GM23338 (cell line): Measurements from ENCODE around the gene LSM3. TPM values are rescaled to one million over a fixed set of nuclear protein-coding genes. Genes with fewer than 3 reads are reported as not detected.
A peak's percentile ranks its signal among the peaks of the same experiment; 100 is the strongest.

Experiments used
- ATAC-seq: fragments of 200-7000 bp; cut with Tn5 transposase; 3 replicates; pipeline ENCODE4 v1.9.1; 2020
- DNase-seq: peaks from one replicate; pipeline ENCODE4 v3.0.0-alpha.2; 2015; ENCODE audit warnings: low spot score
- H2AFZ ChIP-seq: fragments of 200-600 bp; sonication (generic); 2 replicates; pipeline ENCODE4 v1.8.0; 2016; ENCODE audit warnings: antibody characterized with exemption, mild to moderate bottlenecking, moderate library complexity
- H3F3A ChIP-seq: fragments of 200-600 bp; sonication (generic); replicated peaks from 2 replicates; pipeline ENCODE4 v1.8.0; 2017; ENCODE audit warnings: antibody characterized with exemption, mixed run types, low read depth
- H3K27ac ChIP-seq: fragments of 200-600 bp; sonication (generic); 2 replicates; pipeline ENCODE4 v1.6.1; 2016; ENCODE audit warnings: low read depth
- H3K27me3 ChIP-seq: fragments of 200-600 bp; sonication (generic); 2 replicates; pipeline ENCODE4 v1.8.0; 2016; ENCODE audit warnings: mild to moderate bottlenecking, mixed run types, moderate library complexity; ENCODE audit not compliant: insufficient read depth
- H3K36me3 ChIP-seq: fragments of 200-600 bp; sonication (generic); 2 replicates; pipeline ENCODE4 v1.8.0; 2016; ENCODE audit warnings: mild to moderate bottlenecking; ENCODE audit not compliant: insufficient read depth
- H3K4me1 ChIP-seq: fragments of 200-600 bp; sonication (generic); 2 replicates; pipeline ENCODE4 v1.8.0; 2016; ENCODE audit warnings: mild to moderate bottlenecking, moderate library complexity; ENCODE audit not compliant: insufficient read depth
- H3K4me2 ChIP-seq: fragments of 200-600 bp; sonication (generic); 2 replicates; pipeline ENCODE4 v1.7.1; 2017; ENCODE audit warnings: mixed run types
- H3K4me3 ChIP-seq: fragments of 200-600 bp; sonication (generic); 2 replicates; pipeline ENCODE4 v1.6.1; 2016; ENCODE audit warnings: mixed run types
- H3K79me2 ChIP-seq: fragments of 200-600 bp; sonication (generic); replicated peaks from 2 replicates; pipeline ENCODE4 v1.8.0; 2017; ENCODE audit warnings: mild to moderate bottlenecking; ENCODE audit not compliant: insufficient read depth
- H3K9me2 ChIP-seq: fragments of 200-600 bp; sonication (generic); 2 replicates; pipeline ENCODE4 v1.8.0; 2017; ENCODE audit not compliant: insufficient read depth
- H4K20me1 ChIP-seq: fragments of 200-600 bp; sonication (generic); replicated peaks from 2 replicates; pipeline ENCODE4 v1.8.0; 2017; ENCODE audit warnings: mild to moderate bottlenecking; ENCODE audit not compliant: insufficient read depth
- H3K27ac Mint-ChIP-seq: 2 replicates; pipeline ENCODE4 v1.8.0; 2020; ENCODE audit warnings: inconsistent platforms, mild to moderate bottlenecking, moderate library complexity, mixed read lengths
- H3K27me3 Mint-ChIP-seq: 3 replicates; pipeline ENCODE4 v1.8.0; 2022; ENCODE audit warnings: low read depth, mild to moderate bottlenecking, moderate library complexity, mixed read lengths, inconsistent platforms; ENCODE audit not compliant: insufficient read depth, poor library complexity
- H3K36me3 Mint-ChIP-seq: 3 replicates; pipeline ENCODE4 v1.8.0; 2021; ENCODE audit warnings: low read depth, mild to moderate bottlenecking, inconsistent platforms, moderate library complexity, mixed read lengths
- H3K4me1 Mint-ChIP-seq: 3 replicates; pipeline ENCODE4 v1.8.0; 2020; ENCODE audit warnings: mild to moderate bottlenecking, inconsistent platforms, mixed read lengths
- H3K4me3 Mint-ChIP-seq: 3 replicates; pipeline ENCODE4 v1.8.0; 2021; ENCODE audit warnings: moderate library complexity, mild to moderate bottlenecking, inconsistent platforms, mixed read lengths
- H3K9me3 Mint-ChIP-seq: 3 replicates; pipeline ENCODE4 v1.8.0; 2020; ENCODE audit warnings: moderate library complexity, mild to moderate bottlenecking, inconsistent platforms, mixed read lengths
- CREB1 ChIP-seq: fragments of 250-450 bp; sonication (Bioruptor Pico); IDR thresholded peaks from 2 replicates; pipeline ENCODE4 v1.5.0; 2020; ENCODE audit warnings: low read depth, mild to moderate bottlenecking, moderate library complexity
- CTCF ChIP-seq, 2 experiments: fragments of 200-600 bp in 1 of 2; sonication (generic) in 1 of 2; conservative IDR thresholded peaks; 2 replicates each; pipeline versions ENCODE4 v1.5.1 to v1.6.1; 2016 to 2017; ENCODE audit warnings: antibody characterized with exemption in 2 of 2, low read depth in 2 of 2, mild to moderate bottlenecking in 2 of 2, moderate library complexity in 1 of 2
- ETS1 ChIP-seq: IDR thresholded peaks from 2 replicates; pipeline ENCODE4 v1.6.1; 2016; ENCODE audit warnings: antibody characterized with exemption
- EZH2 ChIP-seq: fragments of 200-600 bp; sonication (generic); IDR thresholded peaks from one replicate; pipeline ENCODE4 v1.8.0; 2017; ENCODE audit warnings: antibody characterized with exemption, mild to moderate bottlenecking, low read depth; ENCODE audit not compliant: unreplicated experiment
- EZH2phosphoT487 ChIP-seq: fragments of 200-600 bp; sonication (generic); IDR thresholded peaks from one replicate; pipeline ENCODE4 v1.8.1; 2018; ENCODE audit warnings: antibody characterized with exemption; ENCODE audit not compliant: unreplicated experiment
- JUNB ChIP-seq: IDR thresholded peaks from one replicate; pipeline ENCODE4 v1.6.1; 2016; ENCODE audit warnings: antibody characterized with exemption; ENCODE audit not compliant: unreplicated experiment
- NANOG ChIP-seq: IDR thresholded peaks from 2 replicates; pipeline ENCODE4 v1.6.1; 2016; ENCODE audit warnings: antibody characterized with exemption, borderline replicate concordance
- POLR2AphosphoS5 ChIP-seq: IDR thresholded peaks from 2 replicates; pipeline ENCODE4 v1.6.1; 2016; ENCODE audit warnings: antibody characterized with exemption, low read depth
- REST ChIP-seq: IDR thresholded peaks from one replicate; pipeline ENCODE4 v1.6.1; 2018; ENCODE audit warnings: antibody characterized with exemption; ENCODE audit not compliant: unreplicated experiment
- STAT1 ChIP-seq: IDR thresholded peaks from one replicate; pipeline ENCODE4 v1.6.1; 2016; ENCODE audit warnings: antibody characterized with exemption; ENCODE audit not compliant: unreplicated experiment
- ZNF114 ChIP-seq: fragments of 250-450 bp; sonication (Bioruptor Pico); IDR thresholded peaks from 2 replicates; pipeline ENCODE4 v1.5.0; 2020; ENCODE audit warnings: mild to moderate bottlenecking, moderate library complexity
- ZNF331 ChIP-seq: fragments of 250-450 bp; sonication (Bioruptor Pico); IDR thresholded peaks from 2 replicates; pipeline ENCODE4 v1.5.0; 2020; ENCODE audit warnings: low read depth, mild to moderate bottlenecking, moderate library complexity
- ZNF462 ChIP-seq: fragments of 250-450 bp; sonication (Bioruptor Pico); IDR thresholded peaks from 2 replicates; pipeline ENCODE4 v1.5.0; 2020; ENCODE audit warnings: mild to moderate bottlenecking, moderate library complexity
- polyA plus RNA-seq: library from polyadenylated mRNA; unstranded; fragments of >200 nt; fragmentation: Nextera tagmentation; extraction: Ambion mirVana; gene quantifications from 2 replicates; pipeline ENCODE4 v1.2.1, GENCODE V29; 2016
- total RNA-seq: library from RNA; depleted of rRNA; stranded (reverse); fragments of >200 nt; shearing (Covaris generic); gene quantifications from 2 replicates; pipeline ENCODE4 v1.2.3, GENCODE V29; 2014

Gene LSM3
- total and polyA plus RNA-seq, 2 experiments from 2014 or later, result 20.1 to 71.5 TPM

- H3K4me3 ChIP-seq, result peak overlapping the region; percentile 84
- H2AFZ ChIP-seq, result no peak overlapping the region
These were observed 1.2 kb downstream of the LSM3 start for GRCh38 chr3:14179795-14180194.

More at GRCh38 chr3:14179795-14180194, 1.2 kb downstream of the LSM3 start:
- DNase-seq (no peak), ATAC-seq (no peak)
- Histone ChIP-seq H3K4me1 (peaks cover 14% of the 10 kb centered on the region), H4K20me1 (peaks cover 14% of the 10 kb centered on the region), H3K4me2 (peak overlapping the region; percentile 94), H3F3A (no peaks in the 10 kb centered on the region), H3K9me2 (no peaks in the 10 kb centered on the region), H3K36me3 (peaks cover 32% of the 10 kb centered on the region), H3K27ac (no peak overlapping the region), H3K27me3 (no peaks in the 10 kb centered on the region), H3K79me2 (peaks cover 70% of the 10 kb centered on the region)
- TF ChIP-seq ZNF114 (CRISPR knock-in tag), result no peak
- TF ChIP-seq ZNF462 (CRISPR knock-in tag), result no peak
- no peak for TF ChIP-seq STAT1
- TF ChIP-seq JUNB, result no peak
- TF ChIP-seq EZH2, result no peak
- TF ChIP-seq CREB1 (CRISPR knock-in tag), result no peak
- TF ChIP-seq ETS1, result no peak
- no peak for TF ChIP-seq POLR2AphosphoS5
- TF ChIP-seq NANOG, result no peak
- no peak for TF ChIP-seq REST
- no peak for TF ChIP-seq EZH2phosphoT487
- TF ChIP-seq ZNF331 (CRISPR knock-in tag), result no peak
- TF ChIP-seq CTCF (conservative IDR thresholded peaks at IDR 0.05; ENCODE audit: low read depth in 2 of 2), result no peak
- peaks cover 33% of the 10 kb centered on the region for H3K36me3 Mint-ChIP-seq
- H3K9me3 Mint-ChIP-seq, result 0 out of 3 replicates have a peak, but pooled peaks cover 3% of the 10 kb centered on the region
- 0 out of 2 replicates have a peak overlapping the region, but pooled peaks have one; percentile 99 for H3K27ac Mint-ChIP-seq
- H3K27me3 Mint-ChIP-seq, result peaks cover 10% of the 10 kb centered on the region
- H3K4me1 Mint-ChIP-seq, result peaks cover 27% of the 10 kb centered on the region
- peak overlapping the region; percentile 99 for H3K4me3 Mint-ChIP-seq
